ENCODE data around the gene SFRP4. TPM values are rescaled to one million over a fixed set of nuclear protein-coding genes. Genes with fewer than 3 reads are reported as not detected.
"Not testable (repeated sequence)": the region's sequence is repeated elsewhere in the genome, so short reads cannot be mapped to it uniquely, and the experiment has no call there.

The SFRP4 gene
- total RNA-seq (2014; rRNA removed; shearing (Covaris generic)), result 0.77 and 1.4 TPM in 2 replicates

- DNase-seq (ENCODE audit: low read depth), result peak; percentile 82
These were observed at the start of gene SFRP4 for GRCh38 chr7:37916673-37917660. Gene SFRP4 (minus strand): TSS chr7:37916817. CDS start chr7:37916537, 280 bp downstream.

- DNase-seq (ENCODE audit: low read depth), result no peak
These were observed 47.6 kb upstream of the SFRP4 start for GRCh38 chr7:37964196-37964595.

- no peak for DNase-seq (ENCODE audit: low read depth)
These were observed 44.6 kb upstream of the SFRP4 start for GRCh38 chr7:37961251-37961650.

- DNase-seq (ENCODE audit: low read depth), result no peak
These were observed 43.9 kb upstream of the SFRP4 start for GRCh38 chr7:37960483-37960882.

GRCh38 chr7:37957221-37957970 lies 40.8 kb upstream of the SFRP4 start:
- DNase-seq (ENCODE audit: low read depth), result no peak

GRCh38 chr7:37956791-37957190 lies 40.2 kb upstream of the SFRP4 start:
- DNase-seq (ENCODE audit: low read depth), result no peak

- DNase-seq (ENCODE audit: low read depth), result not testable (repeated sequence)
These were observed 37.6 kb upstream of the SFRP4 start for GRCh38 chr7:37954217-37954616.

GRCh38 chr7:37952240-37952639 lies 35.6 kb upstream of the SFRP4 start:
- DNase-seq (ENCODE audit: low read depth), result no peak

- no peak for DNase-seq (ENCODE audit: low read depth)
These were observed 31.3 kb upstream of the SFRP4 start for GRCh38 chr7:37947941-37948210.

GRCh38 chr7:37947138-37947940 lies 30.7 kb upstream of the SFRP4 start:
- no peak for DNase-seq (ENCODE audit: low read depth)

GRCh38 chr7:37945336-37945735 lies 28.7 kb upstream of the SFRP4 start:
- peak; percentile 39 for DNase-seq (ENCODE audit: low read depth)

GRCh38 chr7:37944737-37945054 lies 28.1 kb upstream of the SFRP4 start:
- no peak for DNase-seq (ENCODE audit: low read depth)

- DNase-seq (ENCODE audit: low read depth), result peak; percentile 40
These were observed 27.5 kb upstream of the SFRP4 start for GRCh38 chr7:37943905-37944736.

- peak; percentile 73 for DNase-seq (ENCODE audit: low read depth)
These were observed 26.5 kb upstream of the SFRP4 start for GRCh38 chr7:37942934-37943610.

GRCh38 chr7:37933018-37933566 lies 16.5 kb upstream of the SFRP4 start:
- DNase-seq (ENCODE audit: low read depth), result no peak

GRCh38 chr7:37932543-37932942 lies 15.9 kb upstream of the SFRP4 start:
- no peak for DNase-seq (ENCODE audit: low read depth)

GRCh38 chr7:37930226-37930948 lies 13.8 kb upstream of the SFRP4 start:
- no peak for DNase-seq (ENCODE audit: low read depth)

GRCh38 chr7:37928878-37929277 lies 12.3 kb upstream of the SFRP4 start:
- no peak for DNase-seq (ENCODE audit: low read depth)

- DNase-seq (ENCODE audit: low read depth), result no peak
These were observed 11.3 kb upstream of the SFRP4 start for GRCh38 chr7:37927773-37928444.

All from Daoy (cell line).